Measurements from ENCODE around the gene ACACB.
A peak's percentile ranks its signal among the peaks of the same experiment; 100 is the strongest.

Gene ACACB

DNA sequence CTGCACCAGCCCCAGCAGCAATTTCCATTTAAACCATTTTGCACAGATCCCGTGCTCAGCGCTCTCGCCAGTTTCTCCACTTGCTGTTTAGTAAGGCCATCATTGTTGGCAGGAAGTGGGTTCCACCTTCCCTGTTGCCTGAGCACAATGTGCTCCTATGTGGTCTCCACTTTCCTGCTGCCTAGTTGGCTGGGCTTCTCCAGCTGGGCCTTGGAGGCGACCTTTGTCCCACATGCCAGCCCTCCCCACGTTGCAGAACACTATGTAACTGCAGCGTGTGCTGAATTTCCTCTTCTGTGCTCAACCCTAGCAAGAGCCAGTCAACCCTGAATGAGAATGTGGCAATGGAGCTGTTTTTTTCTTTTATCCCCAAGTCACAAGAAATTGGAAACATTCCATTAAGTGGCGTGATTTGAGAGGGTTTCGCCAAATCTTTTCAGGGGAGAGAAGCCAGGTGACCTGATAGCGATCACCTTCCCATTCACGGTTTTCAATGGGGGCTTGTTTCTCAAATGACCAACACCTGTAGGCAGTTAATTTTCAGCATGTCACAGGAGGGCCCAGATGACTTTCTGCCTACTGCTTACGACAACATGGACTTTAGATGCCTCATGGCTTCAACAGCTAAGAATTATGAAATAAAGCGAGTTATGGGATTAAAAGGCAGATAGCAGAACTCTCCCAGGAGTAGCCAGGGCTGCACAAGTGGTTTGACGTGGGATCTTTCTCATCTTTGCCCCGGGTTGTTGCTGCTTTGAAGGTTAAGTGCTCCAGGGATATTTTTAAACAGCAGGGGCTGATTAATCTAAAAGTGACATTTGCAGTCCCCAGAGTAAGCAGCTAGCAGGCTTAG is at the start of gene ACACB:
ACACB (plus strand) TSS at position 830 of the 853 bp plus-strand sequence. CDS start 22,819 bp downstream, outside the sequence.
- DNase-seq (ENCODE audit: low read depth): no peak

DNA sequence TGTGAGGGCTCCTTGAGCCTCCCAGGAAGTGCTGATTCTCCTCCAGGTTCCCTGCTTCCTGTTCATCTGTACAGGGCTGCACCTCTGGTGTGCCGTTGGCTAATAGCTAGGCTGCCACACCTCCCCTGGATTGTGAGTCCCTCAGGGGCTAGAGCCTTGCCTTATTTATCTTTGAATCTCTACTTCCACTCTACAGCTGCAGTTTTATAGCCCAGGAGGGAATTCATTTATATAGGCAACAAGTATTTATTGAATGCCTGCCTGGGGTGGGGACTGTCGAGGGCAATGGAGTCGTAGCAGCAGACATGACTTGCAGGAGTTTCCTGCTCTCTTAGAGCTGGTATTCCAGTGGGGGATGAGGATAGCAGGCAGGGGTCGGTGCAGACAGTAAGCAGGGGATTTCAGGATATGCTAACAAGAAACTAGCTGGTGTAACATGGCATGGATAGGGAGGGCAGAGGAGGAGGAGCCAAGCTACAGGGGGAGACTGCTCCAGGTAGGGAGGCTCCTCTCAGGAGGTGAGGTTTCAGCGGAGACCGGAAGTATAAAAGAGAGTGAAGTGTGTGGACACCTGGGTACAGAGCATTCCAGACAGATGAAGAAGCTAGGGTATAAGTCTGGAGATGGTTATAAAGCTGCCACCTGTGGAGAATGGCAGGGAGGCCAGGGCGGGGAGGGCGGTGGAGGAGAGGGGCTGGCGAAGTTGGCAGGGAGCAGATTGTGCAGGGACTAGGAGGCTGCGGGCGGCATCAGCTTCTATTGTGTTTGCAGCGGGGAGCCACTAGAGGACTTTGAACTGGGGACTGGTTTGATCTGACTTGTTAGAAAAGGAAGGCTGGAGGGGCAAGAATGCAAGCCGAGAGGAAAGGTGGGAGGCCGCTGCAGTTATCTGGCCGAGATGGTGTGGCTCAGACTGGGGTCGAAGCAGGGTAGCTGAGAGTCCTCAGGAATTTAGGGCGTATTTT is 46.8 kb upstream of the ACACB start:
- peak; percentile 6 for DNase-seq (ENCODE audit: low read depth)

DNA sequence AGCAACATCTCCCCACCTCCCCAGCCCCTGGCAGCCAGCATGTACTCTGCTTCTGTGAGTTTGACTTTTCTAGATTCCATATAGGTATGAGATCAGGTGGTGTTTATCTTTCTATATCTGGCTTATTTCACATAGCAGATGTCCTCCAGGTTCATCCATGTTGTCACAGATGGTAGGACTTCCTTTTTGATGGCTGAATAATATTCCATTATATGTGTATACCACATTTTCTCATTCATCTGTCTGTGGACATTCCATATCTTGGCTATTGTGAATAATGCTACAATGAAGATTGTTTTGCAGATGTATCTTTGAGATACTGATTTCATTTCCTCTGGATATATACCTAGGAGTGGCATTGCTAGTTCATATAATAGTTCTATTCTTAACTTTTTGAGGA is 41.5 kb upstream of the ACACB start:
- no peak for DNase-seq (ENCODE audit: low read depth)

DNA sequence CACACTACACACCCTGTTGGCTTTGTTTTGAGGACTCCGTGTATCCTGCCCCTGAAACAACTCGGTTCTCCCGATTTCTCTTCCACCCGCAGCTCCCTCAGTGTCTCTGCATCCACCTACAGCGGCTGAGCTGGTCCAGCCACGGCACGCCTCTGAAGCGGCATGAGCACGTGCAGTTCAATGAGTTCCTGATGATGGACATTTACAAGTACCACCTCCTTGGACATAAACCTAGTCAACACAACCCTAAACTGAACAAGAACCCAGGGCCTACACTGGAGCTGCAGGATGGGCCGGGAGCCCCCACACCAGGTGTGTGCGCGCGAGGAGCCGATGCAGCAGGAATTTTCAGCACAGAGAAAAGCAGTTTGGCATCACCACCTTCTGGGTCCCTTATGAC is 33.6 kb upstream of the ACACB start:
- no peak for DNase-seq (ENCODE audit: low read depth)

DNA sequence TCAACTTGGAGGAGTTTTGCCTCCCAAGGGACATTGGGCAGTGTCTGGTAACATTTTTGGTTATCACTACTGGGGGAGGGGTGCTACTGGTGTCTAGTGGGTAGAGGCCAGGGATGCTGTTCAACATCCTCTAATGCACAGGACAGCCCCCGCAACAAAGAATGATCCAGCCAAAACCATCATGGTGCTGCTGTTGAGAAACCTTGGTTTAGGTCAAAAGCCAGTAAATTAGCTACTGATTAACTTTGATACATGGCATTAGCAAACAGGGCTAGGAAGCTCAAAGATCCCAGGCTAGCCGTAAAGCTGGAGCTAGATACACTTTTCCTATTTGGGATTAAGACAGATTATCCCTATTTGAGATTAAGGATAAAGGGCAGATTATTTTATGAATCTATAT is 32.0 kb upstream of the ACACB start:
- DNase-seq (ENCODE audit: low read depth): no peak

DNA sequence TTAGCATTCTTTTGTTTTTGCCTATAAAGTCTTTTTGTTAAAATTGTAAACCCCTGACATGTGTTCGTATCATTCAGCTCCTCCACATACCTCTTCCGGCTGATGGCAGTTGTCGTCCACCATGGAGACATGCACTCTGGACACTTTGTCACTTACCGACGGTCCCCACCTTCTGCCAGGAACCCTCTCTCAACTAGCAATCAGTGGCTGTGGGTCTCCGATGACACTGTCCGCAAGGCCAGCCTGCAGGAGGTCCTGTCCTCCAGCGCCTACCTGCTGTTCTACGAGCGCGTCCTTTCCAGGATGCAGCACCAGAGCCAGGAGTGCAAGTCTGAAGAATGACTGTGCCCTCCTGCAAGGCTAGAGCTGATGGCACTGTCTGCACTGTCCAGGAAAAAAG is 30.8 kb upstream of the ACACB start:
- DNase-seq (ENCODE audit: low read depth): no peak

DNA sequence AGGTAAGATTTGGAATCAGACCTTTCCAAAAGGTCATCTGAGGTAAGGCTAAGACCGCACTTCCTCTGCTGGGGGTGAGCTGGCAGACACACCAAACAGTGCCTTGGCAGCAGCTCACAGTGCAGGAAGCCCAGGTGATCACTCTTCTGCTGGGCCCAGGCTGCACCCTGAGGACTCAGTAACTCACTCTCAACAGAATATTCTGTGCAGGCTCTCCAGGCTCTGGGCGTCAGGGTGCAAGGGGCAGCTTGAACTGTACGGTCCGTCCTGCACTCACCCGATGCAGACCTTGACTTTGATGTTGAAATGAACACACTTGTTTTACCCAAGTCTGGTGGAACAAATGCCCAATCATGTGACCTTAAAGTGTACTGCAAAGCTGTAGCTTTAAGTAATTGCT is 29.1 kb upstream of the ACACB start:
- DNase-seq (ENCODE audit: low read depth): no peak

DNA sequence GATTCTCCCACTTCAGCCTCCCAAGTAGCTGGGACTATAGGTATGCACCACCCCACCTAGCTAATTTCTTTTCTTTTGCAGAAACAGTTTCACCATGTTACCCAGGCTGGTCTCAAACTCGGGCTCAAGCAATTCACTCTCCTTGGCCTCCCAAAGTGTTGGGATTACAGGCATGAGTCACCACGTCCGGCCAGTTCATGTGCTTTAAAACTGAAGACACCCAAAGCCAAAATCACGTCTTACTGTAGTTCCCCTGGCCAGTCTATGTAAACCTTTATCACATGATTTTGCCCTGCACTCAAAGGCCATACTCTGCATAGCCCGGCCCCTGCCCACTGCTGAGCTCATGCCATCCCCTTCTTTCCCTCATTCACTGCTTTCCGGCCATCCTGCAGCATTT is 27.6 kb upstream of the ACACB start:
- DNase-seq (ENCODE audit: low read depth): peak; percentile 52

DNA sequence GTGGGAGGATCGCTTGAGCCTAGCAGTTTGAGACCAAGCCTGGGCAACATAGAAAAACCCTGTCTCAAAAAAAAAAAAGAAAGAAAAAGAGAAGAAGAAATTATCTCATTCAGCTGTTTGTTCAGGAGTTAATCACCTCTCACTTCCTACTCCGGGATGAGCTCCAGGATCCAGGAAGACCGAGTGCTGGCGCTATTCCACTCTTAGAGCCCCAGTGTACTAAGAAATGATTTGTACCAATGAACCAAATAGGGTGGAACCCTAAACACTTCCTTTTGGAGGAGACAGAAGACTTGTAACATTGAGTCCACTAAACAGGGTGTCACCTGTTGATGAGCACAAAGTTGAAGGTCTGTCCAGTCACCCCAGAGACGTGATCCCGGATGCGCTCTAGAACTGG is 26.7 kb upstream of the ACACB start:
- DNase-seq (ENCODE audit: low read depth): no peak

DNA sequence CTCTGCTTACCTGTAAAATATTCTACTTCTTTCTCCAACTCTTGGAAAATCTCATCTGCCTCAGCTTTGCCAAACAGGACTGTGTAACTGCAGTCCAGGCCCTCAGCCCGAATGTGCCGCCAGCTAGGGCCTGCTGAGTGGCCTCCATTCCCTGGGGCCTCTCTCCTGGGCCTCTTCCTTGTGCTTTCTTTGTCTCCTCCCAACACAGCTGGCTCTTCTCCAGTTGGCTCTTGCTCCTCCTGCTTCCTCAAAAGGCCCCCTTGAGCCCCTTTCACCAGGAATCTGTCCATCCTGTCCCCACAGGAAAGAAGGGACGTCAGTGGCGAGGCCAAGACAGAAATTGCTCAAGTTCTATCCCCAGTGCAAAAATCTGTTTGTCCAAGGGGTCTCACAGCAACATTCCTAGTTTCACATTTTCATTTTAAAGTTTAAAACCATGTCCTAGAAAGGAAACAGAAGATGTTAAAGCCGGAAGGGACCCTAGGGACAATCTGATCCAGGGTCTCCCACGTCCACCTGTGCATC is 23.8 kb upstream of the ACACB start:
- DNase-seq (ENCODE audit: low read depth): no peak

DNA sequence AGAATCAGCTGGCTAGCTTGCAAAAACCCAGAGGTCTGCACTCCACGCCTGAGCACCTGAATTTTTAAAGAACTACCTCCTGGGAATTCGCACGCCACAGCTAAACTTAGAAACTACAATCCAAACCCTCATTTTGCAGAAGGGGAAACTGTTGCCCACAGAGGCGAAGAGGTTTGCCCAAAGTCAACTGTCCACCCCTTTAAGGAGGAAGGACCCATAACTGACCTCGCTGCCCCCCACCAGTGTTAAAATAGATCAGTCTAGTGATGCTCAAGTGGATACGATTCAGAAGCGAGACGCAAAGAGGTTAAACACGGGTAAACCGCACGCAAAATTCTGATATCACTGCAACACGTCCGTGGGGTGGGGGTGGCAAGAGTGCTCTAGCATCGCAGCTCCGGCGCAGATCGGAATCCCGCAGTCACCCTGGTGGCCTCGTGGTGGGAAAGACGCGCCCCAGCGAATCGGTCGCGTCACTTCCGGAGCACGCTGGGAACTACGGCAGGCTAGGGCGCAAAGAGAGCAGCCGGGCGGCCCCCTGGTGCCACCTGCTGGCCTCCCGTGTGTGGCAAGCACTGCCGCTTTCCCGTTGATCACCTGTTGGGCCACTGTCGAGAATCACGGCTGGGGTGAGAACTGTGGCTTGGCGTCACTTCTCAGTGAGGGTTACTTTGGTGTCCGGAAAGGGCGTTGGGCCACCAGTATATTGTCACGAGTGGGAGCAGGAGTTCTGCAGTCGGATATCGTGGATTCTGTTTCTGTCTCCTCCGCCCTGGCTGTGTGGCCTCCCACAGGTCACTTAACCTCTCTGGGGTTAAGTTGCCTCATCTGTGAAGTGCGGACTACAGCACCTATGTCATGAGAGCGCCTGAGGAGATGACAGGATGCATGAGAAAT is 23.1 kb upstream of the ACACB start, which contains the start of gene ALKBH2:
ALKBH2 (minus strand) TSS at position 451 of the 897 bp plus-strand sequence. CDS start 686 bp downstream, outside the sequence.
- DNase-seq (ENCODE audit: low read depth): peak; percentile 91

DNA sequence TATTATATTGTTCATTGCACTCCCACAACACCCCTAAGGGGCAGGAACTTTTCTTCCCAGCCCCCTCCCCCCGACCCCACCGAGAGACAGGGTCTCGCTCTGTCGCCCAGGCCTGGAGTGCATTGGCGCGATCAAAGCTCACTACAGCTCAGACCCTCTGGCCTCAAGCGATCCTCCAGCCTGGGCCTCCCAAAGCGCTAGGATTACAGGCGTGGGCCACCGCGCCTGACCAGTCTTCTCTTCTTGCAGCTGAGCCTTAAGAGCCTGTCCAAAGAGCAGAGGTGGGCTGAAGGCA is 19.3 kb upstream of the ACACB start:
- no peak for DNase-seq (ENCODE audit: low read depth)

DNA sequence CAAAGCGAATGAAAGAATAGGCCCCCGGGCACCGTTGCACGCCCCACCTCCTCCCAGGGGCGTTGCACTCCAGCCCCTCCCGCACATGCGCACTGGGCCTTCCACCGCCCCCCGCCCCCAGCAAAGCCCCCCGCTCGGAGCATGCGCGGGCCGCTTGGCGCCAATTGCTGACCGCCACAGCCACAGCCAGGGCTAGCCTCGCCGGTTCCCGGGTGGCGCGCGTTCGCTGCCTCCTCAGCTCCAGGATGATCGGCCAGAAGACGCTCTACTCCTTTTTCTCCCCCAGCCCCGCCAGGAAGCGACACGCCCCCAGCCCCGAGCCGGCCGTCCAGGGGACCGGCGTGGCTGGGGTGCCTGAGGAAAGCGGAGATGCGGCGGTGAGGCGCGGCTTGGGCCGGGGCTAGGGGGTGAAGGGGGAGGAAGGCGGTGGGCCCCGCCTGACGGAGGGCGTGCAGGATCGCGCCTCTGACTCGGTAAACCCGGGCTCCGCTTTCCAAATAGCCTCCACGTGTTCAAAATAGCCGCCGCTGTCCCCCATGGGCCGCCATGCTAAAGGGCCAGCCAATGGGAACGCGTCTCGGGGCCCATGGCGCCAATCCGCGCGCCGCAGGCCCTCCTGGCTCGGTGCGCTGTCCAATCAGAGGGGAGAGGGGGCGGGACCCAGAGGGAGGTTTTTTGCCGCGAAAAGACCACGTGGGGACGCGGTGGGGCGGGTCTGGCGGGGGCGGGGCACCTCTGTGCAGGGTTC is 18.8 kb upstream of the ACACB start, which contains the start of gene UNG:
UNG (plus strand) TSS at position 163 of the 748 bp plus-strand sequence; CDS start at position 246, 83 bp downstream.
- DNase-seq (ENCODE audit: low read depth): peak; percentile 97

DNA sequence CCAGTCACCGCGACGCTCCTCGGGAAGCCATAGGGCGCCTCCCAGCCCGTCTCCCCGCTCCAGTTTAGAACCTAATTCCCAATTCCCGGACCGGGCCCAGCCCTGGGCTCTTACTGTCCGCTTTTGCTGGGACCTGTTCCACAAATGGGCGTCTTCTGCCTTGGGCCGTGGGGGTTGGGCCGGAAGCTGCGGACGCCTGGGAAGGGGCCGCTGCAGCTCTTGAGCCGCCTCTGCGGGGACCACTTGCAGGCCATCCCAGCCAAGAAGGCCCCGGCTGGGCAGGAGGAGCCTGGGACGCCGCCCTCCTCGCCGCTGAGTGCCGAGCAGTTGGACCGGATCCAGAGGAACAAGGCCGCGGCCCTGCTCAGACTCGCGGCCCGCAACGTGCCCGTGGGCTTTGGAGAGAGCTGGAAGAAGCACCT is 18.2 kb upstream of the ACACB start:
- peak; percentile 73 for DNase-seq (ENCODE audit: low read depth)

DNA sequence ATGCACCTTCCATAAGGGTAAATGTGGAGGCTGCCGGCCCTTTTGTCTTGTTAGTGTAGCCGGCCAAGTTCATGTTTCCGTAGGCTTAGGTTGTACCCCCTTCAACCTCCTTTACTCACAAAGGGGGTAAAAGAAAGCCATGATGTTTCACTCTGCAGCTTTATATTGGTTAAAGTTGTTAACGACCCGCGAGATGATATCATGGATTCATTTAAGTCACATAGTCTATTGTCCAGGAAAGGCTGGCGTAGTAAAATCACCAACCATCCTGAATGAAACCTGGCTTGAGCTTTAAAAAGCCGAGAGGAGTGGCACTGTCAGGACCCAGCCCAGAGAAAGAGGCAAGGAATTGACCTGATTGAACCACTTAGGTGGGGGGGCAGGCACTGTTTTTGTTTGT is 17.7 kb upstream of the ACACB start:
- no peak for DNase-seq (ENCODE audit: low read depth)

DNA sequence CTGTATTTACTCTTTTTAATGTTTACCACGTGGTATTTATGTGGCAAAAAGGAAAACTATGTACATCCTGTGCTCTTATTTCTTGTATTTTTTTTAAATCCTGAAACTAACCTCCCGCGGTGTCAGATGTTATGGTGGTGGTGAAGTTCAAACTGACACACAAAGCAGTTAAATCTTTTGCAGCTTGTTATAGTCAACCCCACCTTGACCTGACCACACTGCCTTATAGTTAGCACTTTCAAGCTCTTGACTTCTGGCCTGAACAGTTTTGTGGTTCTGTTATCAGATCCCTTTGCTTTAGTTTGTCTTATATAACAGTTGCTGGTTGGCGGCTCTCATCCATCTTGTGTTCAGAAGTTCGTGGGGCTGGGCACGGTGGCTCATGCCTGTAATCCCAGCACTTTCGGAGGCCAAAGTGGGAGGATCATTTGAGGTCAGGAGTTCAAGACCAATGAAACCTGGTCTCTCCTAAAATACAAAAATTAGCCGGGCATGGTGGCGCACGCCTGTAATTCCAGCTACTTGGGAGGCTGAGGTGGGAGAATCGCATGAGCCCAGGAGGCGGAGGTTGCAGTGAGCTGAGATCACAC is 16.9 kb upstream of the ACACB start:
- DNase-seq (ENCODE audit: low read depth): peak; percentile 30

DNA sequence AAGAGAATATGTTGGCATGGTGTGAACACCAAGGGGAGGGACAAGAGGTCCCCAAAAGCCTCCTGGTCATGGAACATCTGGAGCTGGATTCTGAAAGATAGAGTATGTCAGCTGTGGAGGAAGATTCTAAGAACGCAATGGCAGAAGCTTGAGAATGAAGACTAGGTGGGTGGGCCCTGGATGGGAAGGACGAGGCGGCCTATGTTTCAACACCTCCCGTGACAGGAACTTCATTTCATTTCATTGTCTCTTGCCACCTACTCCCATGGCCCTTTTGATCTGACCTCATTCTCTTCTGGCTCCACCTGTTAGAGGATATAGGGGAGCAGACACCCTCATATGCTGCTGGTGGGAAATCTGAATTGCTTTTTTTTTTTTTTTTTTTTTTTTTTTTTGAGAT is 15.6 kb upstream of the ACACB start:
- no peak for DNase-seq (ENCODE audit: low read depth)

DNA sequence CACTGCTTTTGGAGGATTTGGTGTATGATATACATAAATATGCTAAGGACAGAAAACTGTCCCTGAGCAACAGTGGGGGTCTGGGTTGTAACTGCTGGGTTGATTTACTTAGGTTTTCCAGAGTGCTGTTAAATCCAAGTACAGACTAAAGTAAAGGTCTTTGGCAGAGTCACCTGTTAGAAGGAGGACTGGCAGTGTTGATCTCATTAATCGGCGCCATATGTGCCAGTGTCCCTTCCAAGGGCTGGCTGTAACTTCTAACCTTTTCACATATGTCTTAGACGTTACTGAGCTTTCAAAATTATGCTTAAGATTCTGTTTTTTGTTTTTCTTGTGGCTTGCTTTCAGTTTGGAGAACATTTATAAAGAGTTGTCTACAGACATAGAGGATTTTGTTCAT is 13.9 kb upstream of the ACACB start:
- no peak for DNase-seq (ENCODE audit: low read depth)

DNA sequence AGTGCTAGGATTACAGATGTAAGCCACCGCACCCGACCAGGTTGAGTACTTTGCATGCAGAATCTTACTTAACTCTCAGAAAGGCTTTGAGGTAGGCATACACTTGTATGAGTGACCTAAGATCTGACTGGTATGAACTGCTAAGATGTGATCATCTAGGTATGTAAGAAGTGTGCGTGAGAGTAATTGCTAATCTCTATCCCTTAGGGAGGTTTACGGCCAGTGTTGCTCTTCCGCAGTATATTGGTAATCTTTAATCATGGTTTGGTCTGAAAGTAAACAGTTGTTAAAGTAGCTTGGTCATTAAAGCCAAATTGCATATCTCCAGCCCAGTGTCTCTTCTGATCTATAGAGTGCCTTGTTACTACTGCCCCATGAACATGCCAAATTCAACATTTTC is 11.2 kb upstream of the ACACB start:
- DNase-seq (ENCODE audit: low read depth): no peak

DNA sequence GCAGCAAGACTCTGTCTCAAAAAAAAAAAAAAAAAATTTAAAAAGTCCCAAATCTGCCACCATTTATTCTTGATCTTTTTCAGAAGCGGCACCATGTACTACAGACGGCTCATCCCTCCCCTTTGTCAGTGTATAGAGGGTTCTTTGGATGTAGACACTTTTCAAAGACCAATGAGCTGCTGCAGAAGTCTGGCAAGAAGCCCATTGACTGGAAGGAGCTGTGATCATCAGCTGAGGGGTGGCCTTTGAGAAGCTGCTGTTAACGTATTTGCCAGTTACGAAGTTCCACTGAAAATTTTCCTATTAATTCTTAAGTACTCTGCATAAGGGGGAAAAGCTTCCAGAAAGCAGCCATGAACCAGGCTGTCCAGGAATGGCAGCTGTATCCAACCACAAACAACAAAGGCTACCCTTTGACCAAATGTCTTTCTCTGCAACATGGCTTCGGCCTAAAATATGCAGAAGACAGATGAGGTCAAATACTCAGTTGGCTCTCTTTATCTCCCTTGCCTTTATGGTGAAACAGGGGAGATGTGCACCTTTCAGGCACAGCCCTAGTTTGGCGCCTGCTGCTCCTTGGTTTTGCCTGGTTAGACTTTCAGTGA is 6.5 kb upstream of the ACACB start:
- no peak for DNase-seq (ENCODE audit: low read depth)

All from EH (cell line).